GM23338 (cell line): ENCODE measurements around the gene ASPRV1. TPM values are rescaled to one million over a fixed set of nuclear protein-coding genes. Genes with fewer than 3 reads are reported as not detected.
A peak's percentile ranks its signal among the peaks of the same experiment; 100 is the strongest.

Source experiments
- ATAC-seq: fragments of 200-7000 bp; cut with Tn5 transposase; 3 replicates; pipeline ENCODE4 v1.9.1; 2020
- DNase-seq: peaks from one replicate; pipeline ENCODE4 v3.0.0-alpha.2; 2015; ENCODE audit warnings: low spot score
- H2AFZ ChIP-seq: fragments of 200-600 bp; sonication (generic); 2 replicates; pipeline ENCODE4 v1.8.0; 2016; ENCODE audit warnings: antibody characterized with exemption, mild to moderate bottlenecking, moderate library complexity
- H3F3A ChIP-seq: fragments of 200-600 bp; sonication (generic); replicated peaks from 2 replicates; pipeline ENCODE4 v1.8.0; 2017; ENCODE audit warnings: antibody characterized with exemption, mixed run types, low read depth
- H3K27ac ChIP-seq: fragments of 200-600 bp; sonication (generic); 2 replicates; pipeline ENCODE4 v1.6.1; 2016; ENCODE audit warnings: low read depth
- H3K27me3 ChIP-seq: fragments of 200-600 bp; sonication (generic); 2 replicates; pipeline ENCODE4 v1.8.0; 2016; ENCODE audit warnings: mild to moderate bottlenecking, mixed run types, moderate library complexity; ENCODE audit not compliant: insufficient read depth
- H3K36me3 ChIP-seq: fragments of 200-600 bp; sonication (generic); 2 replicates; pipeline ENCODE4 v1.8.0; 2016; ENCODE audit warnings: mild to moderate bottlenecking; ENCODE audit not compliant: insufficient read depth
- H3K4me1 ChIP-seq: fragments of 200-600 bp; sonication (generic); 2 replicates; pipeline ENCODE4 v1.8.0; 2016; ENCODE audit warnings: mild to moderate bottlenecking, moderate library complexity; ENCODE audit not compliant: insufficient read depth
- H3K4me2 ChIP-seq: fragments of 200-600 bp; sonication (generic); 2 replicates; pipeline ENCODE4 v1.7.1; 2017; ENCODE audit warnings: mixed run types
- H3K4me3 ChIP-seq: fragments of 200-600 bp; sonication (generic); 2 replicates; pipeline ENCODE4 v1.6.1; 2016; ENCODE audit warnings: mixed run types
- H3K79me2 ChIP-seq: fragments of 200-600 bp; sonication (generic); replicated peaks from 2 replicates; pipeline ENCODE4 v1.8.0; 2017; ENCODE audit warnings: mild to moderate bottlenecking; ENCODE audit not compliant: insufficient read depth
- H3K9me2 ChIP-seq: fragments of 200-600 bp; sonication (generic); 2 replicates; pipeline ENCODE4 v1.8.0; 2017; ENCODE audit not compliant: insufficient read depth
- H4K20me1 ChIP-seq: fragments of 200-600 bp; sonication (generic); replicated peaks from 2 replicates; pipeline ENCODE4 v1.8.0; 2017; ENCODE audit warnings: mild to moderate bottlenecking; ENCODE audit not compliant: insufficient read depth
- H3K27ac Mint-ChIP-seq: 2 replicates; pipeline ENCODE4 v1.8.0; 2020; ENCODE audit warnings: inconsistent platforms, mild to moderate bottlenecking, moderate library complexity, mixed read lengths
- H3K27me3 Mint-ChIP-seq: 3 replicates; pipeline ENCODE4 v1.8.0; 2022; ENCODE audit warnings: low read depth, mild to moderate bottlenecking, moderate library complexity, mixed read lengths, inconsistent platforms; ENCODE audit not compliant: insufficient read depth, poor library complexity
- H3K36me3 Mint-ChIP-seq: 3 replicates; pipeline ENCODE4 v1.8.0; 2021; ENCODE audit warnings: low read depth, mild to moderate bottlenecking, inconsistent platforms, moderate library complexity, mixed read lengths
- H3K4me1 Mint-ChIP-seq: 3 replicates; pipeline ENCODE4 v1.8.0; 2020; ENCODE audit warnings: mild to moderate bottlenecking, inconsistent platforms, mixed read lengths
- H3K4me3 Mint-ChIP-seq: 3 replicates; pipeline ENCODE4 v1.8.0; 2021; ENCODE audit warnings: moderate library complexity, mild to moderate bottlenecking, inconsistent platforms, mixed read lengths
- H3K9me3 Mint-ChIP-seq: 3 replicates; pipeline ENCODE4 v1.8.0; 2020; ENCODE audit warnings: moderate library complexity, mild to moderate bottlenecking, inconsistent platforms, mixed read lengths
- JUNB ChIP-seq: IDR thresholded peaks from one replicate; pipeline ENCODE4 v1.6.1; 2016; ENCODE audit warnings: antibody characterized with exemption; ENCODE audit not compliant: unreplicated experiment
- NANOG ChIP-seq: IDR thresholded peaks from 2 replicates; pipeline ENCODE4 v1.6.1; 2016; ENCODE audit warnings: antibody characterized with exemption, borderline replicate concordance
- REST ChIP-seq: IDR thresholded peaks from one replicate; pipeline ENCODE4 v1.6.1; 2018; ENCODE audit warnings: antibody characterized with exemption; ENCODE audit not compliant: unreplicated experiment
- STAT1 ChIP-seq: IDR thresholded peaks from one replicate; pipeline ENCODE4 v1.6.1; 2016; ENCODE audit warnings: antibody characterized with exemption; ENCODE audit not compliant: unreplicated experiment
- ZNF114 ChIP-seq: fragments of 250-450 bp; sonication (Bioruptor Pico); IDR thresholded peaks from 2 replicates; pipeline ENCODE4 v1.5.0; 2020; ENCODE audit warnings: mild to moderate bottlenecking, moderate library complexity
- ZNF331 ChIP-seq: fragments of 250-450 bp; sonication (Bioruptor Pico); IDR thresholded peaks from 2 replicates; pipeline ENCODE4 v1.5.0; 2020; ENCODE audit warnings: low read depth, mild to moderate bottlenecking, moderate library complexity
- ZNF462 ChIP-seq: fragments of 250-450 bp; sonication (Bioruptor Pico); IDR thresholded peaks from 2 replicates; pipeline ENCODE4 v1.5.0; 2020; ENCODE audit warnings: mild to moderate bottlenecking, moderate library complexity
- polyA plus RNA-seq: library from polyadenylated mRNA; unstranded; fragments of >200 nt; fragmentation: Nextera tagmentation; extraction: Ambion mirVana; gene quantifications from 2 replicates; pipeline ENCODE4 v1.2.1, GENCODE V29; 2016
- total RNA-seq: library from RNA; depleted of rRNA; stranded (reverse); fragments of >200 nt; shearing (Covaris generic); gene quantifications from 2 replicates; pipeline ENCODE4 v1.2.3, GENCODE V29; 2014

ASPRV1 gene
- total and polyA plus RNA-seq, 2 experiments from 2014 or later, result 0.60 to 1.4 TPM

- H3F3A ChIP-seq, result no peaks in the 10 kb centered on the region
- no peak overlapping the region for H2AFZ ChIP-seq
- DNase-seq, result no peak
- ATAC-seq, result no peak
- no peaks in the 10 kb centered on the region for H3K79me2 ChIP-seq
- TF ChIP-seq JUNB (no peak), REST (no peak)
- H4K20me1 ChIP-seq, result no peaks in the 10 kb centered on the region
- H3K27ac Mint-ChIP-seq, result no peak overlapping the region; the same call in 1 of the 2 replicates
- H3K4me1 ChIP-seq, result peaks cover 9% of the 10 kb centered on the region
- no peak overlapping the region for H3K27ac ChIP-seq
- H3K4me1 Mint-ChIP-seq, result peaks cover 15% of the 10 kb centered on the region
- H3K4me2 ChIP-seq, result no peak overlapping the region
- no peaks in the 10 kb centered on the region for H3K9me3 Mint-ChIP-seq
- H3K36me3 Mint-ChIP-seq, result no peaks in the 10 kb centered on the region
- no peaks in the 10 kb centered on the region for H3K27me3 ChIP-seq
- no peak overlapping the region for H3K4me3 ChIP-seq
- H3K27me3 Mint-ChIP-seq, result peaks cover 5% of the 10 kb centered on the region
- H3K9me2 ChIP-seq, result no peaks in the 10 kb centered on the region
- no peaks in the 10 kb centered on the region for H3K36me3 ChIP-seq
- H3K4me3 Mint-ChIP-seq, result no peak overlapping the region
Measured at GRCh38 chr2:69943843-69944525, 17.4 kb downstream of the ASPRV1 start.

- Mint-ChIP-seq H3K4me3 (no peak overlapping the region), H3K4me1 (peaks cover 14% of the 10 kb centered on the region; the same call in 2 of the 3 replicates), H3K36me3 (no peaks in the 10 kb centered on the region; the same call in 2 of the 3 replicates), H3K27ac (no peak overlapping the region; the same call in 1 of the 2 replicates), H3K9me3 (no peaks in the 10 kb centered on the region), H3K27me3 (peaks cover 5% of the 10 kb centered on the region)
- Histone ChIP-seq H3K79me2 (no peaks in the 10 kb centered on the region), H3K27me3 (no peaks in the 10 kb centered on the region), H3K4me2 (no peak overlapping the region), H3K36me3 (no peaks in the 10 kb centered on the region), H4K20me1 (no peaks in the 10 kb centered on the region), H3K27ac (no peak overlapping the region), H3F3A (no peaks in the 10 kb centered on the region), H3K9me2 (no peaks in the 10 kb centered on the region), H3K4me3 (no peak overlapping the region), H2AFZ (no peak overlapping the region), H3K4me1 (peaks cover 9% of the 10 kb centered on the region)
- peak; percentile 23; the same call in 1 of the 3 replicates for ATAC-seq
- no peak for DNase-seq
- TF ChIP-seq STAT1, result no peak
- no peak for TF ChIP-seq ZNF331 (CRISPR knock-in tag)
- TF ChIP-seq ZNF114 (CRISPR knock-in tag), result no peak
- TF ChIP-seq NANOG, result no peak
- TF ChIP-seq ZNF462 (CRISPR knock-in tag), result no peak
Measured at GRCh38 chr2:69943000-69943842, 18.2 kb downstream of the ASPRV1 start.
